IMR-90 (cell line): Measurements from ENCODE around the gene EZR. TPM values are rescaled to one million over a fixed set of nuclear protein-coding genes. Genes with fewer than 3 reads are reported as not detected.

Source experiments
- ATAC-seq: fragments of 200-7000 bp; cut with Tn5 transposase; 2 replicates; pipeline ENCODE4 v1.9.1; 2020; ENCODE audit warnings: low read depth, mild to moderate bottlenecking, moderate library complexity
- BruUV-seq: library from RNA; stranded (reverse); fragments of 400-500 nt; replicated peaks from 2 replicates; lab custom pipeline; 2021; lab: Mats Ljungman, UMichigan
- CTCF ChIA-PET: fragments of 300-600 bp; formaldehyde crosslinking; extraction: SDS; loops from one replicate; lab custom pipeline; 2021; ENCODE audit warnings: antibody characterized with exemption; lab: Yijun Ruan, JAX
- POLR2A ChIA-PET: fragments of 300-600 bp; sonication (Branson Sonifier 250); formaldehyde crosslinking; loops from one replicate; lab custom pipeline; 2022; ENCODE audit warnings: antibody characterized with exemption; ENCODE audit not compliant: unreplicated experiment; lab: Charles Lee
- DNase-seq: peaks from one replicate; pipeline ENCODE4 v3.0.0; 2013
- H2AFZ ChIP-seq: replicated peaks from 2 replicates; pipeline ENCODE3; 2013; ENCODE audit warnings: low read length, mild to moderate bottlenecking; ENCODE audit not compliant: poor library complexity
- H2AK5ac ChIP-seq: 2 replicates; pipeline ENCODE4 v1.6.1; 2013; ENCODE audit warnings: low read depth, low read length, inconsistent platforms
- H2AK9ac ChIP-seq: replicated peaks from 2 replicates; pipeline ENCODE3; 2013; ENCODE audit warnings: mild to moderate bottlenecking, low read depth, low read length, moderate library complexity; ENCODE audit not compliant: poor library complexity
- H2BK120ac ChIP-seq: 2 replicates; pipeline ENCODE4 v1.6.1; 2013; ENCODE audit warnings: low read depth, low read length, inconsistent platforms
- H2BK15ac ChIP-seq: 3 replicates; pipeline ENCODE4 v1.6.1; 2013; ENCODE audit warnings: low read depth, low read length, inconsistent platforms
- H2BK20ac ChIP-seq: 2 replicates; pipeline ENCODE4 v1.6.1; 2013; ENCODE audit warnings: low read depth, mild to moderate bottlenecking, inconsistent platforms, low read length, moderate library complexity
- H2BK5ac ChIP-seq: 2 replicates; pipeline ENCODE4 v1.6.1; 2013; ENCODE audit warnings: mild to moderate bottlenecking, low read depth, low read length, inconsistent platforms; ENCODE audit not compliant: poor library complexity, severe bottlenecking
- H3K14ac ChIP-seq: replicated peaks from 2 replicates; pipeline ENCODE4 v1.6.1; 2013; ENCODE audit warnings: low read depth, low read length, inconsistent platforms
- H3K18ac ChIP-seq: 2 replicates; pipeline ENCODE4 v1.6.1; 2013; ENCODE audit warnings: low read depth, low read length, control low read depth
- H3K23ac ChIP-seq: 2 replicates; pipeline ENCODE4 v1.6.1; 2013; ENCODE audit warnings: low read depth, low read length, inconsistent platforms
- H3K27ac ChIP-seq: 2 replicates; pipeline ENCODE4 v1.5.1; 2013; ENCODE audit warnings: mild to moderate bottlenecking, control low read depth, low read length; ENCODE audit not compliant: insufficient read depth
- H3K27me3 ChIP-seq: 2 replicates; pipeline ENCODE4 v1.6.1; 2013; ENCODE audit warnings: low read length; ENCODE audit not compliant: control insufficient read depth, insufficient read depth
- H3K36me3 ChIP-seq: 2 replicates; pipeline ENCODE4 v1.6.1; 2013; ENCODE audit warnings: low read length, mixed read lengths; ENCODE audit not compliant: control insufficient read depth, insufficient read depth
- H3K4ac ChIP-seq: 2 replicates; pipeline ENCODE4 v1.6.1; 2013; ENCODE audit warnings: low read depth, low read length, inconsistent platforms
- H3K4me1 ChIP-seq: 2 replicates; pipeline ENCODE4 v1.6.1; 2013; ENCODE audit warnings: low read length, mixed read lengths; ENCODE audit not compliant: control insufficient read depth, insufficient read depth
- H3K4me2 ChIP-seq: 2 replicates; pipeline ENCODE4 v1.6.1; 2013; ENCODE audit warnings: low read depth, mild to moderate bottlenecking, control low read depth, low read length, moderate library complexity
- H3K4me3 ChIP-seq: 2 replicates; pipeline ENCODE4 v1.5.1; 2013; ENCODE audit warnings: low read depth, mild to moderate bottlenecking, control low read depth, low read length, moderate library complexity; ENCODE audit not compliant: insufficient read depth
- H3K56ac ChIP-seq: 2 replicates; pipeline ENCODE4 v1.6.1; 2013; ENCODE audit warnings: low read length, inconsistent platforms; ENCODE audit not compliant: insufficient read depth; ENCODE audit errors: extremely low read depth
- H3K79me1 ChIP-seq, 2 experiments: 2 replicates each; pipeline ENCODE4 v1.6.1; 2013; ENCODE audit warnings: low read length in 2 of 2, inconsistent platforms in 1 of 2, low read depth in 1 of 2
- H3K9ac ChIP-seq: 2 replicates; pipeline ENCODE4 v1.6.1; 2013; ENCODE audit warnings: low read depth, low read length, control low read depth
- H3K9me1 ChIP-seq: 2 replicates; pipeline ENCODE4 v1.6.1; 2013; ENCODE audit warnings: low read length, inconsistent platforms; ENCODE audit not compliant: insufficient read depth
- H3K9me3 ChIP-seq: 2 replicates; pipeline ENCODE4 v1.6.1; 2013; ENCODE audit warnings: low read length; ENCODE audit not compliant: control insufficient read depth, insufficient read depth
- H4K20me1 ChIP-seq: 2 replicates; pipeline ENCODE4 v1.6.1; 2013; ENCODE audit warnings: low read length, inconsistent platforms; ENCODE audit not compliant: insufficient read depth
- H4K5ac ChIP-seq: 2 replicates; pipeline ENCODE4 v1.6.1; 2013; ENCODE audit warnings: mild to moderate bottlenecking, low read depth, low read length, control low read depth
- H4K8ac ChIP-seq, 2 experiments: 2 replicates each; pipeline ENCODE4 v1.6.1; 2013; ENCODE audit warnings: low read depth in 2 of 2, low read length in 2 of 2, control low read depth in 1 of 2, inconsistent platforms in 1 of 2
- H4K91ac ChIP-seq: 2 replicates; pipeline ENCODE4 v1.6.1; 2013; ENCODE audit warnings: low read depth, low read length, inconsistent platforms; ENCODE audit not compliant: insufficient read depth
- BHLHE40 ChIP-seq: fragments of 150-350 bp; IDR thresholded peaks from 2 replicates; pipeline ENCODE4 v1.6.1; 2016; ENCODE audit warnings: mild to moderate bottlenecking, low read depth, low read length
- CEBPB ChIP-seq: IDR thresholded peaks from 2 replicates; pipeline ENCODE4 v1.6.1; 2012; ENCODE audit warnings: low read depth, low read length, improper control_type of control experiment
- CHD1 ChIP-seq: IDR thresholded peaks from 2 replicates; pipeline ENCODE4 v1.6.1; 2012; ENCODE audit warnings: low read depth, low read length, improper control_type of control experiment
- FOS ChIP-seq: fragments of 150-350 bp; IDR thresholded peaks from 2 replicates; pipeline ENCODE4 v1.6.1; 2016; ENCODE audit warnings: low read depth, low read length
- MXI1 ChIP-seq: IDR thresholded peaks from 2 replicates; pipeline ENCODE4 v1.6.1; 2012; ENCODE audit warnings: low read depth, mild to moderate bottlenecking, low read length, moderate library complexity, borderline replicate concordance
- NFE2L2 ChIP-seq: fragments of 150-350 bp; IDR thresholded peaks from 2 replicates; pipeline ENCODE4 v1.6.1; 2016; ENCODE audit warnings: low read depth, mild to moderate bottlenecking, low read length
- POLR2A ChIP-seq: IDR thresholded peaks from 2 replicates; pipeline ENCODE4 v1.6.1; 2012; ENCODE audit warnings: mild to moderate bottlenecking, low read depth, low read length
- RCOR1 ChIP-seq: IDR thresholded peaks from 2 replicates; pipeline ENCODE4 v1.6.1; 2012; ENCODE audit warnings: mild to moderate bottlenecking, low read length, improper control_type of control experiment; ENCODE audit not compliant: insufficient replicate concordance
- SMC3 ChIP-seq: fragments of 150-350 bp; IDR thresholded peaks from 2 replicates; pipeline ENCODE4 v1.6.1; 2016; ENCODE audit warnings: low read depth, mild to moderate bottlenecking, antibody characterized with exemption, low read length, moderate library complexity
- WGBS, 2 experiments: methylation state at CpG; one replicate each; pipeline versions ENCODE4 v1.1.5 to v1.1.7; 2013; ENCODE audit warnings: missing lambda C conversion rate in 2 of 2; ENCODE audit not compliant: insufficient read length in 1 of 2; ENCODE audit errors: extremely low coverage in 2 of 2; 5-methylcytosine and 5-hydroxymethylcytosine counted together
- dilution Hi-C: fragments of 300-500 bp; cut with HindIII; formaldehyde crosslinking; loops from one replicate; pipeline ENCODE4 v1.14.3; 2018; ENCODE audit warnings: low sequenced_read_pairs; ENCODE audit not compliant: unreplicated experiment
- in situ Hi-C: fragments of 300-500 bp; cut with MboI; formaldehyde crosslinking; loops from 3 replicates; pipeline ENCODE4 v1.14.3; 2019; ENCODE audit warnings: low sequenced_read_pairs, inconsistent platforms, mixed read lengths
- intact Hi-C: fragments of 100-400 bp; cut with micrococcal nuclease; formaldehyde crosslinking; loops from 2 replicates; pipeline ENCODE4 v1.10.0; 2022
- polyA plus RNA-seq, 3 experiments: library from polyadenylated mRNA; depleted of rRNA; stranded (reverse); fragments of >200 nt; gene quantifications; 2 replicates each; pipeline ENCODE4 v1.2.3, GENCODE V29; 2012; ENCODE audit warnings: low replicate concordance in 1 of 3
- total RNA-seq: library from RNA; depleted of rRNA; stranded (reverse); fragments of >200 nt; gene quantifications from 2 replicates; pipeline ENCODE4 v1.2.3, GENCODE V29; 2012
- TF ChIP-seq, protein P1 (sequence below): fragments of 150-350 bp; IDR thresholded peaks from 2 replicates; pipeline ENCODE4 v1.6.1; 2017; ENCODE audit warnings: mild to moderate bottlenecking, antibody characterized with exemption, low read length, low read depth
- TF ChIP-seq, protein P2 (sequence below): fragments of 150-350 bp; IDR thresholded peaks from 2 replicates; pipeline ENCODE4 v1.6.1; 2016; ENCODE audit warnings: low read depth, mild to moderate bottlenecking, low read length, moderate library complexity, borderline replicate concordance
- TF ChIP-seq, protein P3 (sequence below): conservative IDR thresholded peaks from 2 replicates; pipeline ENCODE4 v1.5.1; 2012; ENCODE audit warnings: mild to moderate bottlenecking, low read depth, low read length, improper control_type of control experiment

The EZR gene
- total and polyA plus RNA-seq, 2 of the 4 experiments (the other 2 are of a cell fraction) = 83.8 to 145 TPM

DNA sequence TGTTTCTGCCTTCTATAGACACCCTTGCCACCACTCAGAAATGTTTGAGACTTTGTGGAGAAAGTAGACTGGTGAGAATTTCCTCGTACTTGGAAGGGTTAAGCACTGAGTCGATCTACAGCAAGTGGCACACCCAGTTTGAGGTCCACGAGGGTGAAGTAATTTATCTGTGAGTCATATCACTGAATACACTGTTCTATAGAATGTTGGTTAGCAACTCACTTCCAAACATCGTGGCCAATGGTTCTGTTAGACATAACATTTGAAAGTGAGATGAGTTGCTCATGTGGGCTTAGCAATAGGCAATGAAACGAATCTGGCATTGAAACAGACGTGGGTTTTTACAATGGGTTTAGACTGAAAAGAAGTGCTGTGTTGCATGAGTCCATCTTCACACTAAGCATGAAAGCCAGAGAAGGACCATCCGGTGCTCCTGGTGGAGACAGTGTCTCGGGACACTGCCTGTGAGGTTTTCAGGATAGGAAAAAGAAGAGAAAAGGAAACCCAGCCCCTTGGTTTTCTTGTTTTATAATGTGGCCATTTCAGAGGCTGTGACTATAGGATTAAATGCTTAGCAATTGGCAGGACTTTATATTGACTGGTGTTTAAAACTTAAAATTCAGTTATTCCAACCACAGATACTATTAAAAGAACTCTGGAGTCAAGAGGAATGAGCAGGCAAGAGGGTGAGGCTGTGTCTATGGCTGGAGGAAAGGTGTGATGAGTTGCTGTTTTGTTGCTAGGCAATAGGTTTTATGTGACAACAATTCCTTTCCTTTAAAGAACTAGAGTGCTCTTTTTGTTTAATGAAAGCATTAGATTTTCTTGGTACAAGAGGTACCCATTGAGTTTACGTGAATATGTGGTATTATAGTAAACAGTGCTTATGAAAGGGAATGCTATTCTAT is 31.0 kb upstream of the EZR start (continued):
- TF ChIP-seq, protein P1, sequence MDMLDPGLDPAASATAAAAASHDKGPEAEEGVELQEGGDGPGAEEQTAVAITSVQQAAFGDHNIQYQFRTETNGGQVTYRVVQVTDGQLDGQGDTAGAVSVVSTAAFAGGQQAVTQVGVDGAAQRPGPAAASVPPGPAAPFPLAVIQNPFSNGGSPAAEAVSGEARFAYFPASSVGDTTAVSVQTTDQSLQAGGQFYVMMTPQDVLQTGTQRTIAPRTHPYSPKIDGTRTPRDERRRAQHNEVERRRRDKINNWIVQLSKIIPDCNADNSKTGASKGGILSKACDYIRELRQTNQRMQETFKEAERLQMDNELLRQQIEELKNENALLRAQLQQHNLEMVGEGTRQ = no peak

DNA sequence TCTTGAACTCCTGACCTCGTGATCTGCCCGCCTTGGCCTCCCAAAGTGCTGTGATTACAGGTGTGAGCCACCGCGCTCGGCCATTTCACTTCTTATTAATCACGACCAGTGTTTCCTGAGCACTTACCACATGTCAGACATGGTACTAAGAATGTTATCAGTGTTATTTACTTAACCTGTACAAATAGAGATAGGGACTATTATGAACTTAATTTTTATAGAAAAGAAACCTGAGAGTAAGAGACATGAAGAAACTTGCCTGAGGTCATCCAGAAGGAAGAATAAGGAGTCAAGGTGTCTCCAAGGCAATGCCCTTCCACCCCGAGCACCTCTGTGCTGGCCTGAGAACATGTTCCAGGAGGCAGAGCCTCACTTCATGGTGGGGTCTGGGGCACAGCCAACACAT is 29.3 kb upstream of the EZR start:
- Histone ChIP-seq H2AK9ac (no peak overlapping the region), H3K4ac (no peak overlapping the region), H3K27ac (no peak overlapping the region), H3K9me1 (peaks cover 7% of the 10 kb centered on the region), H3K23ac (no peak overlapping the region), H3K4me2 (no peak overlapping the region), H3K18ac (no peak overlapping the region), H4K20me1 (no peaks in the 10 kb centered on the region), H3K4me3 (no peak overlapping the region), H3K56ac (no peak overlapping the region), H2BK20ac (peak overlapping the region; percentile 58; the same call in 1 of the 2 replicates), H2BK5ac (no peak overlapping the region), H3K9ac (no peak overlapping the region), H3K36me3 (no peaks in the 10 kb centered on the region), H2BK120ac (peak overlapping the region; percentile 38; the same call in 1 of the 2 replicates), H3K27me3 (no peaks in the 10 kb centered on the region), H4K91ac (no peak overlapping the region), H2BK15ac (no peak overlapping the region), H3K9me3 (no peaks in the 10 kb centered on the region), H2AK5ac (no peak overlapping the region), H3K79me1 (peaks cover 0 to 5% of the 10 kb centered on the region in 2 experiments; a peak in 1 of 4 replicates), H4K8ac (no peak overlapping the region), H4K5ac (no peak overlapping the region), H2AFZ (no peak overlapping the region), H3K4me1 (peaks cover 13% of the 10 kb centered on the region), H3K14ac (no peak overlapping the region)
- POLR2A ChIA-PET = no interaction called here
- WGBS, 2 experiments = no CpG with 5 or more reads among the region's 7 CpGs
- dilution Hi-C loops = no loop called here
- in situ Hi-C loops = no loop called here
- no peak for DNase-seq
- intact Hi-C loops = no loop called here
- no TSS peak for BruUV-seq
- ATAC-seq = no peak
- CTCF ChIA-PET = no interaction called here
- TF ChIP-seq, protein P2, sequence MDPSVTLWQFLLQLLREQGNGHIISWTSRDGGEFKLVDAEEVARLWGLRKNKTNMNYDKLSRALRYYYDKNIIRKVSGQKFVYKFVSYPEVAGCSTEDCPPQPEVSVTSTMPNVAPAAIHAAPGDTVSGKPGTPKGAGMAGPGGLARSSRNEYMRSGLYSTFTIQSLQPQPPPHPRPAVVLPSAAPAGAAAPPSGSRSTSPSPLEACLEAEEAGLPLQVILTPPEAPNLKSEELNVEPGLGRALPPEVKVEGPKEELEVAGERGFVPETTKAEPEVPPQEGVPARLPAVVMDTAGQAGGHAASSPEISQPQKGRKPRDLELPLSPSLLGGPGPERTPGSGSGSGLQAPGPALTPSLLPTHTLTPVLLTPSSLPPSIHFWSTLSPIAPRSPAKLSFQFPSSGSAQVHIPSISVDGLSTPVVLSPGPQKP = no peak
- TF ChIP-seq FOS (no peak), POLR2A (no peak), NFE2L2 (no peak), SMC3 (no peak), MXI1 (no peak), CEBPB (no peak), RCOR1 (no peak), CHD1 (no peak), BHLHE40 (no peak)
- TF ChIP-seq, protein P3, sequence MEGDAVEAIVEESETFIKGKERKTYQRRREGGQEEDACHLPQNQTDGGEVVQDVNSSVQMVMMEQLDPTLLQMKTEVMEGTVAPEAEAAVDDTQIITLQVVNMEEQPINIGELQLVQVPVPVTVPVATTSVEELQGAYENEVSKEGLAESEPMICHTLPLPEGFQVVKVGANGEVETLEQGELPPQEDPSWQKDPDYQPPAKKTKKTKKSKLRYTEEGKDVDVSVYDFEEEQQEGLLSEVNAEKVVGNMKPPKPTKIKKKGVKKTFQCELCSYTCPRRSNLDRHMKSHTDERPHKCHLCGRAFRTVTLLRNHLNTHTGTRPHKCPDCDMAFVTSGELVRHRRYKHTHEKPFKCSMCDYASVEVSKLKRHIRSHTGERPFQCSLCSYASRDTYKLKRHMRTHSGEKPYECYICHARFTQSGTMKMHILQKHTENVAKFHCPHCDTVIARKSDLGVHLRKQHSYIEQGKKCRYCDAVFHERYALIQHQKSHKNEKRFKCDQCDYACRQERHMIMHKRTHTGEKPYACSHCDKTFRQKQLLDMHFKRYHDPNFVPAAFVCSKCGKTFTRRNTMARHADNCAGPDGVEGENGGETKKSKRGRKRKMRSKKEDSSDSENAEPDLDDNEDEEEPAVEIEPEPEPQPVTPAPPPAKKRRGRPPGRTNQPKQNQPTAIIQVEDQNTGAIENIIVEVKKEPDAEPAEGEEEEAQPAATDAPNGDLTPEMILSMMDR = no peak
